ENCODE measurements around the gene NCSTN. TPM values are rescaled to one million over a fixed set of nuclear protein-coding genes. Genes with fewer than 3 reads are reported as not detected.

Gene NCSTN
- total and polyA plus RNA-seq, 9 of the 15 experiments (the other 6 are each of a cell fraction or from before 2014, with no cell fraction given) = 21.3 to 91.1 (median 57.9) TPM

GRCh38 chr1:160363010-160363409 is 19.8 kb downstream of the NCSTN start (continued):
- no peak for TF ChIP-seq ZNF740 (CRISPR knock-in tag; IDR thresholded peaks at IDR 0.05)
- peak in 1 of 2 experiments; percentile 44; a peak in 1 of 4 replicates for TF ChIP-seq ZNF740 (tag; IDR thresholded peaks at IDR 0.05)
- TF ChIP-seq ZNF398 (CRISPR knock-in tag; IDR thresholded peaks at IDR 0.05) = no peak
- 0 out of 2 replicates have a peak, but pooled peaks have one; percentile 6 for TF ChIP-seq E2F3 (CRISPR knock-in tag; IDR thresholded peaks at IDR 0.05)
- no peak for TF ChIP-seq SIX5 (IDR thresholded peaks at IDR 0.05; ENCODE audit: borderline replicate concordance in 1 of 2, insufficient read depth in 1 of 2, low read depth in 1 of 2, low read length in 2 of 2)
- no peak for TF ChIP-seq MTA3 (IDR thresholded peaks at IDR 0.05; ENCODE audit: borderline replicate concordance)
- TF ChIP-seq RBM22 (IDR thresholded peaks at IDR 0.05; ENCODE audit: low read depth, low read length, poor library complexity, severe bottlenecking) = no peak
- 0 out of 2 replicates have a peak, but pooled peaks have one; percentile 33 for TF ChIP-seq HIVEP1 (CRISPR knock-in tag; IDR thresholded peaks at IDR 0.05)
- no peak for TF ChIP-seq HNRNPL (IDR thresholded peaks at IDR 0.05; ENCODE audit: low read depth, low read length)
- TF ChIP-seq ZFPM2 (CRISPR knock-in tag; IDR thresholded peaks at IDR 0.05) = no peak
- no peak for TF ChIP-seq GMEB1 (CRISPR knock-in tag; IDR thresholded peaks at IDR 0.05)
- no peak for TF ChIP-seq POLR3G (IDR thresholded peaks at IDR 0.05; ENCODE audit: extremely low read depth, insufficient read length, insufficient replicate concordance)
- no peak for TF ChIP-seq ARID1B (IDR thresholded peaks at IDR 0.05)
- no peak for TF ChIP-seq SREBF1 (IDR thresholded peaks at IDR 0.05; ENCODE audit: borderline replicate concordance, low read depth, low read length)
- no peak for TF ChIP-seq ZBTB8A (IDR thresholded peaks at IDR 0.05; ENCODE audit: partially characterized antibody)
- TF ChIP-seq THRAP3 (IDR thresholded peaks at IDR 0.05; ENCODE audit: borderline replicate concordance) = no peak
- no peak for TF ChIP-seq PREB (CRISPR knock-in tag; IDR thresholded peaks at IDR 0.05)
- no peak for TF ChIP-seq CEBPB (tag; IDR thresholded peaks at IDR 0.05)
- no peak for TF ChIP-seq ZNF778 (CRISPR knock-in tag; IDR thresholded peaks at IDR 0.05)
- no peak for TF ChIP-seq CBFA2T2 (conservative IDR thresholded peaks at IDR 0.05)
- TF ChIP-seq ID3 (CRISPR knock-in tag; IDR thresholded peaks at IDR 0.05) = no peak
- peak; percentile 58 for TF ChIP-seq ID3 (tag; IDR thresholded peaks at IDR 0.05)
- TF ChIP-seq CXXC5 (CRISPR knock-in tag; IDR thresholded peaks at IDR 0.05) = peak; percentile 36
- 0 out of 2 replicates have a peak, but pooled peaks have one; percentile 29 for TF ChIP-seq GABPB2 (CRISPR knock-in tag; conservative IDR thresholded peaks at IDR 0.05)
